DMS 273 (cell line): ENCODE measurements around the gene IPO4.
"Not testable (repeated sequence)": the region's sequence is repeated elsewhere in the genome, so short reads cannot be mapped to it uniquely, and the experiment has no call there.

Source experiments
- DNase-seq: peaks from one replicate; lab custom pipeline; 2025; ENCODE audit not compliant: unreplicated experiment; lab: John Stamatoyannopoulos, UW

The IPO4 gene, protein sequence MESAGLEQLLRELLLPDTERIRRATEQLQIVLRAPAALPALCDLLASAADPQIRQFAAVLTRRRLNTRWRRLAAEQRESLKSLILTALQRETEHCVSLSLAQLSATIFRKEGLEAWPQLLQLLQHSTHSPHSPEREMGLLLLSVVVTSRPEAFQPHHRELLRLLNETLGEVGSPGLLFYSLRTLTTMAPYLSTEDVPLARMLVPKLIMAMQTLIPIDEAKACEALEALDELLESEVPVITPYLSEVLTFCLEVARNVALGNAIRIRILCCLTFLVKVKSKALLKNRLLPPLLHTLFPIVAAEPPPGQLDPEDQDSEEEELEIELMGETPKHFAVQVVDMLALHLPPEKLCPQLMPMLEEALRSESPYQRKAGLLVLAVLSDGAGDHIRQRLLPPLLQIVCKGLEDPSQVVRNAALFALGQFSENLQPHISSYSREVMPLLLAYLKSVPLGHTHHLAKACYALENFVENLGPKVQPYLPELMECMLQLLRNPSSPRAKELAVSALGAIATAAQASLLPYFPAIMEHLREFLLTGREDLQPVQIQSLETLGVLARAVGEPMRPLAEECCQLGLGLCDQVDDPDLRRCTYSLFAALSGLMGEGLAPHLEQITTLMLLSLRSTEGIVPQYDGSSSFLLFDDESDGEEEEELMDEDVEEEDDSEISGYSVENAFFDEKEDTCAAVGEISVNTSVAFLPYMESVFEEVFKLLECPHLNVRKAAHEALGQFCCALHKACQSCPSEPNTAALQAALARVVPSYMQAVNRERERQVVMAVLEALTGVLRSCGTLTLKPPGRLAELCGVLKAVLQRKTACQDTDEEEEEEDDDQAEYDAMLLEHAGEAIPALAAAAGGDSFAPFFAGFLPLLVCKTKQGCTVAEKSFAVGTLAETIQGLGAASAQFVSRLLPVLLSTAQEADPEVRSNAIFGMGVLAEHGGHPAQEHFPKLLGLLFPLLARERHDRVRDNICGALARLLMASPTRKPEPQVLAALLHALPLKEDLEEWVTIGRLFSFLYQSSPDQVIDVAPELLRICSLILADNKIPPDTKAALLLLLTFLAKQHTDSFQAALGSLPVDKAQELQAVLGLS

DNA sequence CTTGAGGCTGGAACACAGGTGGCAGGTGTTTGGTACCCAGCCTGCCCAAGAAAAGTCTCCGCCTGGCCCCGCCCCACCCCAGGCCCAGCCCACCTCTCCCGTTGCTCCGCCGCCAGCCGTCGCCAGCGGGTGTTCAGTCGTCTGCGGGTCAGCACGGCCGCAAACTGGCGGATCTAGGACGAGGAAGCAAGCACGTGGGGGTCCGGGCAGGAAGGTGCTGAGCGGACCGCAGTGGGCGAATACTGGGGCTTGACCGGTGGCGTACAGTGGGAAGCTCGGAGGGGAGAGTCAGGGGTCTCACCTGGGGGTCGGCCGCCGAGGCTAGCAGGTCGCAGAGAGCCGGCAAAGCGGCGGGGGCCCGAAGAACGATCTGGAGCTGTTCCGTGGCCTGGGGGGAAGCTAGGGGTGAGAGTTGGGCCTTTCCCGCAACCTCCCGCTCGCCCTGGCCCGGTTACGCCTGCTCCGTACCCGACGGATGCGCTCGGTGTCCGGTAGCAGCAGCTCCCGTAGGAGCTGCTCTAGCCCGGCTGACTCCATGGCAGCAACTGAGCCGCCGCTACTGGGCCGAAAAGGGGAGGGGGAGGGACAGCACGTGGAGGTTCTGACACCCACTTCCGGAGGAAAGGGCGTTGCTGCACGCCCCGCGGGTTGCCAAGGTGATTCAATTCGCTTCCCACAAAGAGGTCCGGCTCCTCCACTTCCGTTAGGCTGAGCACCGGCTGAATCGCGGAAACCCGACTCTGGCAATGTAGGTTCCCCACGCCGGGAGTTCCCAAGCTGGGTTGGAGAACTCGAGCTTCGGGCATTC lies at the start of gene IPO4:
IPO4 (minus strand) TSS at position 566 of the 808 bp plus-strand sequence; CDS start at position 537, 29 bp downstream.
- DNase-seq, result peak; percentile 99

DNA sequence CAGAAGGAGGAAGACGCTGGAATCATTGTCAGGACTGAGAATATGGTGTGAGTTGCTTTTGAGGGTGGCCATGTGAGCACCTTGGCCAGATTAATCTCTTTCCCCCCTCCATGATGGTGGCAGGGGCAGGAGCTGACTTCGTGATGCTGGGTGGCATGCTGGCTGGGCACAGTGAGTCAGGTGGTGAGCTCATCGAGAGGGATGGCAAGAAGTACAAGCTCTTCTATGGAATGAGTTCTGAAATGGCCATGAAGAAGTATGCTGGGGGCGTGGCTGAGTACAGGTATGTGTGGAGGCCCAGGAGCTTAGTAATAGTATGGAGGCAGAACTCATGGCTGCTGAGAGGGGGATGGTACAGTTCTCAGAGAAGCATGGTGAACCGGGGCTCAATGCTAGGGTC lies 49.5 kb upstream of the IPO4 start:
- DNase-seq, result no peak

DNA sequence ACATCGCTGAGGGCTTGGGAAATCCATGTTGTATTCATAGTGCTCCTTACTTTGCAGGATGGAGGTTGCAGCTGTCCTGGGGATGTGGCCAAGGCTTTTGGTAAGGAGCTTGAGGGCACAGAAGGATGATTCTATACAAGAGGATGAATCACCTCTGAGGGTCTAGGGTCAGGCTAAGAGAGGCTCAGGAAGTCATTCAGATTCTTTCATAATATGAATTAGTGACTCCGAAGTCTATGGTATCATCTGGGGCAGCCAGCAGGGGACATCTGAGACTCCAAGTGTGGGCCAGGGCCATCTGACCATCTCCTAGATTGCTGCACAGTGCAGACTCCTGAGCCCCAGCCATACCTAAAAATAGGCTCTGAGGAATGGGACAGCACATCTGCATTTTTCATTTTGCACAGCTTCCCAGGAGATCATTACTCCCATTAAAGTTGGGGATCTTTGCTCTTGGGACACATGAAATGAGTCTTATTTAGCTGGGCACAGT lies 48.9 kb upstream of the IPO4 start:
- DNase-seq, result no peak

DNA sequence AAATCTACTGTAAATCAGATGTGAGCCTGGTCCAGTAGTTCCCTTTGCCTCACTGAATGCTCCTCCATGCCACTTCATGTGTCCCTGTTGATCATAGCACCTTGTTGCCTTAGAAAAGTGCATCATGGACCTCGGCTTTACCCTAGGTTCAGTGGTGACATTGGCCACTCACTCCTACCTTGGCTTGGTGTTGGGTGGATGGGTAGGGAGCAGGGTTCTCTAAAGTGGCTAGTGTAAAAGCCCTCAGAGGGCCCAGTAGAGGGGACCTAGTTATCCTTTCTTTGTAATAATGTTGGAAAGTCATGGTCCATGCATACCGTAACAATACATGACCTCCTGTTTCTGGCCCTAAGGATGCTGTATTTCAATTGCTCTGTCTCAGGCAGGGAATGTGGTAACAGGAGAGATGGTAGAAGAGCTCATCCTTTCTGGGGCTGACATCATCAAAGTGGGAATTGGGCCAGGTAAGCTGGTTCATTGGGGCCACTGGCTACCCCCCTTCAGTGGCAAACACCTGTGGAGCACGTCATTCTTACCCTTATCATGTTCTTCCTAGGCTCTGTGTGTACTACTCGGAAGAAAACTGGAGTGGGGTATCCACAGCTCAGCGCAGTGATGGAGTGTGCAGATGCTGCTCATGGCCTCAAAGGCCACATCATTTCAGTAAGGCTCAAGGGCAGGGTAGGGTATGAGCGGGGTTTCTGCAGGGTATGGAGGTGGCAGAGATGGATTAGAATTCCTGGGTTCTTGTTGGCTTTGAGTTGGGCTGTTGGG lies 48.3 kb upstream of the IPO4 start:
- no peak for DNase-seq

DNA sequence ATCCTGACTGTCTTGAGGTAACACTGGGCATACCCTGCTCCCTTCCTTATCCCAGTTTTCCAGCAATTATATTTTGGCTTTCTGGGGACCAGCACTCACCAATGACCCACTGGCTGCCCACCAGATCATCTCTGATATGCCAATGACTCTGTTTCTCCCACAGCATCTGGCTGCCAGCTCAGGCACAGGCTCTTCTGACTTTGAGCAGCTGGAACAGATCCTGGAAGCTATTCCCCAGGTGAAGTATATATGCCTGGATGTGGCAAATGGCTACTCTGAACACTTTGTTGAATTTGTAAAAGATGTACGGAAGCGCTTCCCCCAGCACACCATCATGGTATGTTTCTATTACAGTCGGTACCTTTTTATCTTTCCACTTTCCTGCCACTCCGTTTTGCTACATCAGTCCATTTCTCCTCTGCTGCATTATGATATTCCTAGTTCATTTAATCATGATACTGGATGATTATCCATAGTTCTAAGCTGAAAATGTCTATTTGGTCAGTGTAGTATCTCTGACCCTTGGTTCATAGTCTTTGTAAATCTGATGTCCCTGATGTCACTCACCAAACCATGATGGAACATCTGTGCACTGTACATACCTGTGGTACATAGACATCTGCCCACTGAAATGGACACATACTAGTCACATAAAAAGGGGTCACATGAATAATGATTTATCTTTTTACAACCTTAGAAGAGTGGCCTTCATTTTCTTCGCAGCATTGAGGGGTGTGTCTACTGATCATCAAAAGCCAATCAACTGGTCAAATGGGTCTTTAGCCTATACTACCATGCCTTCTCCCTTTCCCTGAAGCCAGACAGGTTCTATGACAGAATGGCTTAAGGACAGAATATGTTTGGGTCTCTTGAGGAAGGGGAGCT lies 47.4 kb upstream of the IPO4 start:
- DNase-seq, result no peak

DNA sequence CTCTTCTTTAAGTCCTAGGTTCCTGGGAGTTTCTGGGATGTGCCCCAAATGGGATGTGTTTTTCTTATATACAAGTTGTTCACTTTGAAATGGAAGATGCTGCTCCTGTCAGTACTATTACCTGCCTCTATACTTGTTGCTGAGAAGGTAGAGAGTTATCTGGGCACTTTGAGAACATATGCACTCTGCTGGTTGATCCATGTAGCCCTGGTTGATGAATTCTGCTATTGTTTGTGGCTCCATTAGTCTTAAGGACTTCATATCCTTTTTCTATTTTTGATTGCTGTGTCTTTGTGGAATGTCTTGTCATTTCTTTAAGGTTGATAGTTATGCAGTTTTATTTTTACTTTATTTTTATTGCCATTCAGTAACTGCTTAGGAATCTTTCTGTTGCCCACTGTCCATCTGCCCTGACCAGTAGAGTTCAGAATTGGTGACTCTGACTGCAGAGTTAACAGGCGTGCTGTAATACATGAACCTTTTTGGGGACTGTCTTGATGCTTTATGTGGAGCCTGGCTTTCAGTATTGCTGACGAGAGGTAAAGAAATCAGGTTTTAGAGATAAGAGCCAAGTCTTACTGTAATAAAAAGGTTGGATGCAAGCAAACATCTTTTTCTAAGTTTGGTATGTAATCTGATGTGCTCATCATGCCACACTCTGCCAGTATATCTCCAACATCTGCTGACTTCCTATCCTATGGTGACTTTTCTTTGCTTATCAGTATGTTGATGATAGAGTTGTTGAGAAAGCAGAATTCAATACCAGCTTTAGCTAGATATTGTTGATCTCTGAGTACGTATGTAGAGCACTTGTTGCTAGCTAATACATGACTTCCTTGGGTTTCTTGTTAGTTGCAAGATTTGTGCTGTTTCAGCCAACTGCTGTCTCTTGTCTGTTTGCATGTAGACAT lies 45.7 kb upstream of the IPO4 start:
- DNase-seq, result no peak

DNA sequence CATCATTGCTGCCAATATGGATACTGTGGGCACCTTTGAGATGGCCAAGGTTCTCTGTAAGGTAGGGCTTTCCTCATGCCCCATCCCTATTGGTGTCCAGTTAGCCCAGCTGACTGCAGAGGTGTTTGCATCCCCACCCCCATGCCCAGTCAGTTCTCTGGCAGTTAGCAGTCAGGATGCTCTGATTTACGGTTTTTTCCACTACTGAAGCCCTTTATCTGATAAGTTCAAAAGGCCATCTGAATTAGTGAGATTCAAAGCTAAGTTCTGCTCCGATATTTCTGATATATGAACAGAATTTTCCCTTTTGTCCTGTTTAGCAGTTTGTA lies 44.9 kb upstream of the IPO4 start:
- no peak for DNase-seq

DNA sequence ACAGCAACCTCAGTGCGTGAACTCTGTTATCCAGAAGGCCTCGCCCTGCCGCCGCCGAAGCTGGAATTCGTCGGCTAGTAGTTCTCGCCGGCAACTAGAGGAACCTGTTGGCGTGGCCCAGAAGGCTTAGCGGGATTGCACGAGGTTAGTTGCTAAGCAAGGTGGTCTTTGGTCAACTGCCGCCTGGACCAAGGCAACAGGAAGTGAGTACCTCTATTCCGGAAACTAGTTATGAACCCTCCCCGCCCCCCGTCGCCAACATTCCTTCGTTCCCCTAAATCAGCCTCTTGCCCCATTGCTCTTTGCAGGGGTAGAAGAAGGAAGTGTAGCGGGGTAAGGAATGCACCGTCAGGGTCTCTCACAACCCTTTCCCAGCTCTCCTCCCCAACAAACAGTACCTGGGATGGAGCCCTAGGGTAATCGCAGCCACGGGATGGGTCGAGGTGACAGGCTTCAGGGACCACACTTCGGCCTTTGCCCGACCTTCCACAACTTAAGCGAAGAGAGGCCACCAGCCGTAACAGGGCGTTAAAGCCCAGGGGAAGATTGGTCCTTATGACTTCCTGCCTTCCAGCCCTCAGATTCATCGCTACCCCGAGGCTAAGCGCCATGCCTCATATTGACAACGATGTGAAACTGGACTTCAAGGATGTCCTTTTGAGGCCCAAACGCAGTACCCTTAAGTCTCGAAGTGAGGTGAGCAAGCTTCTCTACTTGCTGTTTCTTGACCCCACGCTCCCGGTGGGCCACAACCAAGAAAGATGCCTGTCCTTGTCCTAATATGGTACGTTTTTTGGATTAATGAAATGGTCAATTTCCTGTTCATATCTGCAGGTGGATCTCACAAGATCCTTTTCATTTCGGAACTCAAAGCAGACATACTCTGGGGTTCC lies 44.3 kb upstream of the IPO4 start, which contains the start of gene GMPR2:
GMPR2 (plus strand) TSS at position 285 of the 893 bp plus-strand sequence; CDS start at position 610, 325 bp downstream.
- no peak for DNase-seq

DNA sequence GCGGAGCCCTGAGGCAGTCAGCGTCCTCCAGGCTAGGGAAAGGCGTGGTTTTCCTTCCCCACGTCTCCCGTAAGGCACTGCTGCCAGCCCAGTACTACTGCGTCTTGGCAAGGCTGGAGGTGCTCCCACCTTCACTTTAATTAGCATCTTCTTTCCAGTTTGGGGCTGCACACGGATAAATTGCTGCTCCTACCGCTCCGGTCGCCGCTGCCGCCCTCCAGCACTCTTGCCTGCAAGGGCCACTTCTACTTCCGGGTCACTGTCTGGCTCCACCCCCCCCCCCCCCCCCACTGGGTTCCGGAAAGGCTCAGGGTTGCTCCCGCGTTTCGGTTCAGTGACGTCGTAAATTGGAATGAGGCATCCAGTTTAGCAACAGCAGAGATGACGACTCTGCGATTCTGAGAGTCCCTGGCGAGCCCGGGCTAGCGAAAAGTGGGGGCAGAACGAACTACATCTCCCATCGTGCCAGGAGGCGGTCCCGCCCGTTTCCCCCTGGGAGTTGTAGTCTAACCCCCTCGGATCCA lies 43.6 kb upstream of the IPO4 start, which contains the start of gene NEDD8:
NEDD8 (minus strand) TSS at position 247 of the 524 bp plus-strand sequence; CDS start at position 147, 100 bp downstream.
- peak; percentile 97 for DNase-seq

DNA sequence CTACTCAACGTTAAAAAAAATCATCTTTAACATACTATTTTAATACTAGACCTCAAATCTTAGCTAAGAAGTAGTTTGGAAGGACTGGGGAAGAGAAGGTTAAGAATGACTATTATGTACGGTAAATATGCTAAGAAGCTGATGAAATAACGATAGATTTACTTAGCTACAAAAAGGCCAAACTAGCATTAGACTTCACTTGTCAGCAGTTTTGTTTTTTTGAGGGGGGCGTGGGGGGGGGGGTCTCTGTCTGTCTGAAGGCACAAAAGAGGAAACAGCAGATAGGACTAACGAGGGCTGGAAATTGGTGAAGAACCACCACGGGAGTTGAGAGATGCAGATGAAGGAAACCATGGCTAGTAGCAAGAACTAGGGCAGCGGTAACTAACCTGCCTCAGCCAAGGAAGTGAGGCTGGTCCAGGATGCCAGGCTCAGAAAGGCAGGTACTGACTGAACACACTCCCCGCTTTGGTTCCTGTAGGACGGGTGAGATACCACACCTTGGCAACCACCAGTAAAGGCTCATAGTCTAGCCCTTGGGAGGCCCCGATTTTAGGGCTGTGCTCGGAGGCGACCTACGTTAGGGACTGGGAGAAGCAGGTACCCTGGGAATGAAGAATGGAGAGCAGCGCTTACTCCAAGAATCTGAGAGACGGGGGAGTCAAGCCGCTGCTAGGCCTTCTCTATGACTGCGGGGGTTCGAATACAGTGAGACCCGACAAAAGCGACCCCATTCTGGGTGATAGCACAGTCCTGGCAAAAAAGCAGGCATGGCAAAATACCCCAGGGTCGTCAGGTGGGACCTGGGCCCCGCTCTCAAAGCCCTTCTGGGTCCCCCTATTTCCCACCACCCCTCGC lies 42.9 kb upstream of the IPO4 start:
- DNase-seq, result peak; percentile 56

DNA sequence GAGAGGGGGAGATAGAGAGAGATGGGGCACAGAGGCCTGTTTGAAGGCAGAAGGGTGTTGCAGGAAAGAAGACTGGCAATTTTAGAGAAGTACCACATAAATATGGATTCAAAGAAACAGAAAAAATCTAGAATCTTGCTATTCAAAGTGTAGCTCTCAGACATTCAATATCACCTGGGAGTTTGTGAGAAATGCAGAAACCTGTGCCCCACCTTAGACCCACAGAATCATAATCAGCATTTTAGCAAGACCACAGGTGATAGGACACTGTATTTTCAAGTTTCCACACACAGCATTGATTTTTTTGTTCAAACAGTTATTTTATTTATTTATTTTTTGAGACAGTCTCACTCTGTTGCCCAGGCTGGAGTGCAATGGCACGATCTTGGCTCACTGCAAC lies 40.3 kb upstream of the IPO4 start:
- DNase-seq, result no peak

DNA sequence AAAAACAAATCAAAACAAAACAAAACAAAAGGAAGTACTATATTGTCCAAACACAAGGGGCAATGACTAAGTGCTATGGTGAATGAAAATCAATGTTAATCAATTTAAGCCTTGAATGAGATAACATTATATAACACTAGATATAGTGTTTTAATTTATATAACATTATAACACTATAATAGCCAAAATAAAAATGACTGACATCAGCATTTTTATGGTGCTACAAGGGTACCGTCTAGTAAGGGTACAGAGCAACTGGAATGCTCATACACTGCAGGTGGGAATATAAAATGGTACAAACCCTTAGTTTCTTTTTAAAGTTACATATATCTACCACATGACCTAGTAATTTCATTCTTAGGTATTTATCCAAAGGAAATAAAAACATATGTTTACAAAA lies 37.9 kb upstream of the IPO4 start:
- DNase-seq, result no peak

DNA sequence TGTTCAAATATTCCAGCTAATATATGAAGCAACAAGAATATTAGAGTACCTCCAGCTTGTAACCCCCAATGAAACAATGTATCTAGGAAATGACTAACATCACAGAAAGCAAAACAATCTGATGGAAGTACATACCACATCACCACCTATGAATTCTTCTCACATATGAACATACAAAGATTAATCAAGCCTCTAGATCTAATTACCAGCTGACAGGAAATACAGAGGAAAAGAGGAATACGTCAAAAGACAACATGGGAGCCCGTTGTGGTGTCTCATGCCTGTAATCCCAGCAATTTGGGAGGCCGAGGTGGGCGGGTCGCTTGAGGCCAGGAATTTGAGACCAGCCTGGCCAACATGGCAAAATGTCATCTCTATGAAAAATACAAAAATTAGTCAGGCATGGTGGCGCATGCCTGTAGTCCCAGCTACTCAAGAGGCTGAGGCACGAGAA lies 36.0 kb upstream of the IPO4 start:
- no peak for DNase-seq

DNA sequence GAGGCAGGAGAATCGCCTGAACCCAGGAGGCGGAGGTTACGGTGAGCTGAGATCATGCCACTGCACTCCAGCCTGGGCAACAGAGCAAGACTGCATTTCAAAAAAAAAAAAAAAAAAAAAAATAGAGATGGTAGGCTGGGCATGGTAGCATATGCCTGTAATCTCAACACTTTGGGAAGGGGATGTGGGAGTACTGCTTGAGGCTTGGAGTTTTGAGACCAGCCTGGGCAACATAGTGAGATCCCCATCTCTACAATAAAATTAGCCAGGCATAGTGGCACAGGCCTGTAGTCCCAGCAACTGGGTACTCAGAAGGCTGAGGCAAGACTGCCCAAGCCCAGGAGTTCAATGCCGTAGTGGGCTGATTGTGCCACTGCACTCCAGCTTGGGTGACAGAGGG lies 34.4 kb upstream of the IPO4 start:
- DNase-seq, result not testable (repeated sequence)

DNA sequence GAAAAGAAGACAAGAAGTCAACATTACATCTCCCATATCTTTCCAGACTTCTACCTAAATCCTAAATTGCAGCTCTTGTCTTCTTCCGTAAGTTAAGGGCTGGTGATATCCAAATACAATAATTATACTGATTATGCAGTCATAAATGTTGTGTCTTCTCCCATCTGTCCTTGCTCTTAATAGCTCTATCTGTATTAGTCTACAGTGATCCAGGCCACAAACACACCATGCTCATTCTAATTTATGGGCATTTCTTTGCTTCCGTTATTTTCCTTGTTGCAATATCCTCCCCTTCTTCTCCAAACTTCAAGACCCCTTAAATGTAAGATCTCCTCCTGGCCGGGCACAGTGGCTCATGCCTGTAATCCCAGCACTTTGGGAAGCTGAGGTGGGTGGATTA lies 30.9 kb upstream of the IPO4 start:
- DNase-seq, result no peak
